Chondrocyte (in vitro differentiated cells): ENCODE measurements around the gene CTDSP2. TPM values are rescaled to one million over a fixed set of nuclear protein-coding genes. Genes with fewer than 3 reads are reported as not detected.

ENCODE experiments used
- DNase-seq: peaks from one replicate; pipeline ENCODE4 v3.0.0; 2021; ENCODE audit warnings: mixed read lengths, low spot score
- H3K27ac Mint-ChIP-seq: one replicate; pipeline ENCODE4 v1.8.0; 2021; ENCODE audit warnings: mild to moderate bottlenecking, moderate library complexity, mixed read lengths; ENCODE audit not compliant: unreplicated experiment
- H3K27me3 Mint-ChIP-seq: 2 replicates; pipeline ENCODE4 v1.8.0; 2021; ENCODE audit warnings: low read depth, mixed read lengths
- H3K36me3 Mint-ChIP-seq: 2 replicates; pipeline ENCODE4 v1.8.0; 2021; ENCODE audit warnings: low read depth, mixed read lengths
- H3K4me1 Mint-ChIP-seq: 2 replicates; pipeline ENCODE4 v1.8.0; 2021; ENCODE audit warnings: low read depth, mild to moderate bottlenecking, mixed read lengths
- H3K4me3 Mint-ChIP-seq: one replicate; pipeline ENCODE4 v1.8.0; 2021; ENCODE audit warnings: mild to moderate bottlenecking, moderate library complexity, mixed read lengths; ENCODE audit not compliant: unreplicated experiment
- H3K9me3 Mint-ChIP-seq: 2 replicates; pipeline ENCODE4 v1.8.0; 2021; ENCODE audit warnings: low read depth, mixed read lengths
- CTCF ChIP-seq: fragments of 200-600 bp; sonication (generic); IDR thresholded peaks from 2 replicates; pipeline ENCODE4 v1.5.0; 2021; ENCODE audit warnings: antibody characterized with exemption, mild to moderate bottlenecking, moderate library complexity
- total RNA-seq: library from RNA; stranded (reverse); gene quantifications from 3 replicates; pipeline ENCODE4 v1.2.1, GENCODE V29; 2021

Gene CTDSP2
- total RNA-seq, 1 donor from 2014 or later, result 113 TPM

- no peak overlapping the region for H3K27ac Mint-ChIP-seq
- TF ChIP-seq CTCF, result no peak
- H3K27me3 Mint-ChIP-seq, result no peaks in the 10 kb centered on the region
- H3K4me1 Mint-ChIP-seq, result peaks cover 16% of the 10 kb centered on the region
- no peaks in the 10 kb centered on the region for H3K9me3 Mint-ChIP-seq
- no peak for DNase-seq
- peaks cover 13% of the 10 kb centered on the region for H3K36me3 Mint-ChIP-seq
- peak overlapping the region; percentile 99 for H3K4me3 Mint-ChIP-seq
Observed at GRCh38 chr12:57783466-57783801, 63.1 kb downstream of the CTDSP2 start.

DNA sequence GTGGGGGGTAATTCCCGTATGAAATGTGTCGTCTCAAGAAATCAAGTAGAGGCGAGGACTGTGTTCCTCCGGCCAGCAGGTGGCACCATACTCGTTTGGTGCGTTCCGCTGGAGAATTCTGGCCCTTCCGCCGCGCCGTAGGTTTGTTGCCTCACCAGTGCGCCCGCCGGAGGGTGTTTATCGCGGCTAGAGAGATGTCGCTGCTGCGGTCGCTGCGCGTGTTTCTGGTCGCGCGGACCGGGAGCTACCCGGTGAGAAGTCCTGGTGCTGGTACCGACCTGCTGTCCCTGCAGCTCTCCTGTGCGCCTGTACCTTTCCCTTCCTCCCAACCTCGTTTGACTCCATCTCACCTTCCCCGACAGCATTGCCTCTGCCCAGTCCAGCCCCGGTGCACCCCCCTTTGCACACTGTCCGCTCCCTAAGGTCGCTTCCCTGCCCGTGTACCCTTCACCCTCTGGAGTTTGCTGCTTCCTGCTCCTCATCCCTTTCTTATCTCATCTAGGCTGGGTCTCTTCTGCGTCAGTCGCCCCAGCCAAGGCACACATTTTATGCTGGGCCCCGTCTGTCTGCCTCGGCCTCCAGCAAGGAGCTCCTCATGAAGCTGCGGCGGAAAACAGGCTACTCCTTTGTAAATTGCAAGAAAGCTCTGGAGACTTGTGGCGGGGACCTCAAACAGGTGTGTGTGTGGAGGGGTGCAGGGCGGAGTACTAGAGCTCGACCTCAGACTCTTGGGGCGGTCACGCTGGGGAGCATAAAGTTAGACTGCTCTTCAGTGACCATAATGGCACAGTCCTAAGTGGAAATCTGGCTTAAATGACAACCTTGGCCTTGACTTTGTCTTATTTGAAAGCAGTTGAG is 63.7 kb downstream of the CTDSP2 start, which contains the start of gene TSFM:
TSS of gene TSFM (plus strand) at position 180 of the 858 bp plus-strand sequence. CDS start at position 195, 15 bp downstream.
- Mint-ChIP-seq H3K27ac (peak within 1 kb of the TSS; percentile 92), H3K27me3 (no peaks in the 10 kb centered on the region), H3K4me1 (peaks cover 16% of the 10 kb centered on the region), H3K4me3 (peak within 1 kb of the TSS; percentile 99), H3K9me3 (no peaks in the 10 kb centered on the region), H3K36me3 (peaks cover 12% of the 10 kb centered on the region)
- peak; percentile 97 for DNase-seq
- peak; percentile 96 for TF ChIP-seq CTCF

DNA sequence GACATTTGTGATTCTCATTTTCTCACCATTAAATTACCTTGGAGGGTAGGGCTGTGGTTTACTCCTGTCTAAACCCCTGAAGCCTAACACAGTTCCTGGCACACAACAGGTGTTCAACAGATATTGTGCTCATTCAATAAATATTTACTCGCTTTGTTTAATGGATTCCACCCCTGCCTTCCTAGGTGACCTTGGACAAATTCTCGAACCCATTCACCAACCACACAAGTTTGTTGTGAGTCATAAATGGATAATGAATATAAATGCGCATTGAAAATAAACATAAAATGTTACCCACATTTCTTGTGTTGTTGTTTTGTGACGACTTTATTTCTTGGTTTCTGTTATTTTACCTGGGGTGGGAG is 64.3 kb downstream of the CTDSP2 start:
- Mint-ChIP-seq H3K27me3 (no peaks in the 10 kb centered on the region), H3K36me3 (peaks cover 10% of the 10 kb centered on the region), H3K9me3 (no peaks in the 10 kb centered on the region), H3K27ac (peak overlapping the region; percentile 92), H3K4me1 (peaks cover 16% of the 10 kb centered on the region), H3K4me3 (peak overlapping the region; percentile 99)
- TF ChIP-seq CTCF, result no peak
- DNase-seq, result no peak

DNA sequence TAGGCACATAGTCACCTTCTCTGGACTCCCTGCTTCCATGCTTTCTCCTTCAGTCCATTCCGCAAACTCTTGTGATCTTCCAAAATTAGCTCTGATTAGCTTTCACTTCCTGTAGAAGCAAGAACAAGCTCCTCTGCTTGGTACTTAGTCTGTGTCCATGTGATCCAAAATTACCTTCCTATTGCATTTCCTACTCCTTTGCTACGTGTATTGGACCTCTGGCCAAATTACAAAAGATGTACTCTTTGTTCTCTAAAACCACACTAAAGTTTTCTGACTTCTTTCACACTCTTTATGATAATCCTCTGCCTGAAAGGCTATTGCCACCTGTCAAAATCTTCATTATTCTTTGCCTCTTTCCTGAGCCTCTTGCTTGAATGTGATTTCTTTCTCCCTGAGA is 64.7 kb downstream of the CTDSP2 start:
- TF ChIP-seq CTCF, result no peak
- H3K4me3 Mint-ChIP-seq, result no peak overlapping the region
- no peaks in the 10 kb centered on the region for H3K9me3 Mint-ChIP-seq
- H3K36me3 Mint-ChIP-seq, result peaks cover 11% of the 10 kb centered on the region
- H3K27me3 Mint-ChIP-seq, result no peaks in the 10 kb centered on the region
- no peak overlapping the region for H3K27ac Mint-ChIP-seq
- peaks cover 16% of the 10 kb centered on the region for H3K4me1 Mint-ChIP-seq
- no peak for DNase-seq

- Mint-ChIP-seq H3K27me3 (no peaks in the 10 kb centered on the region), H3K4me1 (peaks cover 16% of the 10 kb centered on the region), H3K9me3 (no peaks in the 10 kb centered on the region), H3K36me3 (peaks cover 9% of the 10 kb centered on the region), H3K4me3 (no peak overlapping the region), H3K27ac (peak overlapping the region; percentile 45)
- DNase-seq, result no peak
- no peak for TF ChIP-seq CTCF
Observed at GRCh38 chr12:57781244-57781643, 65.3 kb downstream of the CTDSP2 start.
